Activated CD8-positive, alpha-beta memory T cell treated with anti-CD3 and anti-CD28 coated beads, Interleukin-2, amount 50 U/mL, for 48 hours (primary cell): ENCODE data around the gene ANKRD10.

Experiments used
- DNase-seq: peaks from one replicate; pipeline ENCODE4 v3.0.0-alpha.2; 2020

Gene ANKRD10

DNA sequence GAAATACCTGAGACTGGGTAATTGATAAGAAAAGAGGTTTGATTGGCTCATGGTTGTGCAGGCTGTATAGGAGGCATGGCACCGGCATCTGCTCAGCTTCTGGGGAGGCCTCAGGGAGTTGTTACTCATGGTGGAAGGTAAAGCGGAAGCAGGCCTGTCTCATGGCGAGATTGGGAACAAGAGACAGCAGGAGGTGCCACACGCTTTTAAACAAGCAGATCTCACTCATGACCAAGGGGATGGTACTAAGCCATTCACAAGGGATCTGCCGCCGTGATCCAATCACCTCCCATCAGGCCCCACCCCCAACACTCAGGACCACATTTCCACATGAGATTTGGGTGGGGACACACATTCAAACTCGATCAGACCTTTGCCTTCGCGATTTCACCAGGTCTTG is 86.2 kb downstream of the ANKRD10 start:
- DNase-seq, result no peak
